IMR-90 (cell line): ENCODE results near the gene SLC38A3. TPM values are rescaled to one million over a fixed set of nuclear protein-coding genes. Genes with fewer than 3 reads are reported as not detected.

Source experiments
- ATAC-seq: fragments of 200-7000 bp; cut with Tn5 transposase; 2 replicates; pipeline ENCODE4 v1.9.1; 2020; ENCODE audit warnings: low read depth, mild to moderate bottlenecking, moderate library complexity
- BruUV-seq: library from RNA; stranded (reverse); fragments of 400-500 nt; replicated peaks from 2 replicates; lab custom pipeline; 2021; lab: Mats Ljungman, UMichigan
- CTCF ChIA-PET: fragments of 300-600 bp; formaldehyde crosslinking; extraction: SDS; loops from one replicate; lab custom pipeline; 2021; ENCODE audit warnings: antibody characterized with exemption; lab: Yijun Ruan, JAX
- POLR2A ChIA-PET: fragments of 300-600 bp; sonication (Branson Sonifier 250); formaldehyde crosslinking; loops from one replicate; lab custom pipeline; 2022; ENCODE audit warnings: antibody characterized with exemption; ENCODE audit not compliant: unreplicated experiment; lab: Charles Lee
- DNase-seq: peaks from one replicate; pipeline ENCODE4 v3.0.0; 2013
- H2AFZ ChIP-seq: replicated peaks from 2 replicates; pipeline ENCODE3; 2013; ENCODE audit warnings: low read length, mild to moderate bottlenecking; ENCODE audit not compliant: poor library complexity
- H2AK5ac ChIP-seq: 2 replicates; pipeline ENCODE4 v1.6.1; 2013; ENCODE audit warnings: low read depth, low read length, inconsistent platforms
- H2AK9ac ChIP-seq: replicated peaks from 2 replicates; pipeline ENCODE3; 2013; ENCODE audit warnings: mild to moderate bottlenecking, low read depth, low read length, moderate library complexity; ENCODE audit not compliant: poor library complexity
- H2BK120ac ChIP-seq: 2 replicates; pipeline ENCODE4 v1.6.1; 2013; ENCODE audit warnings: low read depth, low read length, inconsistent platforms
- H2BK15ac ChIP-seq: 3 replicates; pipeline ENCODE4 v1.6.1; 2013; ENCODE audit warnings: low read depth, low read length, inconsistent platforms
- H2BK20ac ChIP-seq: 2 replicates; pipeline ENCODE4 v1.6.1; 2013; ENCODE audit warnings: low read depth, mild to moderate bottlenecking, inconsistent platforms, low read length, moderate library complexity
- H2BK5ac ChIP-seq: 2 replicates; pipeline ENCODE4 v1.6.1; 2013; ENCODE audit warnings: mild to moderate bottlenecking, low read depth, low read length, inconsistent platforms; ENCODE audit not compliant: poor library complexity, severe bottlenecking
- H3K14ac ChIP-seq: replicated peaks from 2 replicates; pipeline ENCODE4 v1.6.1; 2013; ENCODE audit warnings: low read depth, low read length, inconsistent platforms
- H3K18ac ChIP-seq: 2 replicates; pipeline ENCODE4 v1.6.1; 2013; ENCODE audit warnings: low read depth, low read length, control low read depth
- H3K23ac ChIP-seq: 2 replicates; pipeline ENCODE4 v1.6.1; 2013; ENCODE audit warnings: low read depth, low read length, inconsistent platforms
- H3K27ac ChIP-seq: 2 replicates; pipeline ENCODE4 v1.5.1; 2013; ENCODE audit warnings: mild to moderate bottlenecking, control low read depth, low read length; ENCODE audit not compliant: insufficient read depth
- H3K27me3 ChIP-seq: 2 replicates; pipeline ENCODE4 v1.6.1; 2013; ENCODE audit warnings: low read length; ENCODE audit not compliant: control insufficient read depth, insufficient read depth
- H3K36me3 ChIP-seq: 2 replicates; pipeline ENCODE4 v1.6.1; 2013; ENCODE audit warnings: low read length, mixed read lengths; ENCODE audit not compliant: control insufficient read depth, insufficient read depth
- H3K4ac ChIP-seq: 2 replicates; pipeline ENCODE4 v1.6.1; 2013; ENCODE audit warnings: low read depth, low read length, inconsistent platforms
- H3K4me1 ChIP-seq: 2 replicates; pipeline ENCODE4 v1.6.1; 2013; ENCODE audit warnings: low read length, mixed read lengths; ENCODE audit not compliant: control insufficient read depth, insufficient read depth
- H3K4me2 ChIP-seq: 2 replicates; pipeline ENCODE4 v1.6.1; 2013; ENCODE audit warnings: low read depth, mild to moderate bottlenecking, control low read depth, low read length, moderate library complexity
- H3K4me3 ChIP-seq: 2 replicates; pipeline ENCODE4 v1.5.1; 2013; ENCODE audit warnings: low read depth, mild to moderate bottlenecking, control low read depth, low read length, moderate library complexity; ENCODE audit not compliant: insufficient read depth
- H3K56ac ChIP-seq: 2 replicates; pipeline ENCODE4 v1.6.1; 2013; ENCODE audit warnings: low read length, inconsistent platforms; ENCODE audit not compliant: insufficient read depth; ENCODE audit errors: extremely low read depth
- H3K79me1 ChIP-seq, 2 experiments: 2 replicates each; pipeline ENCODE4 v1.6.1; 2013; ENCODE audit warnings: low read length in 2 of 2, inconsistent platforms in 1 of 2, low read depth in 1 of 2
- H3K9ac ChIP-seq: 2 replicates; pipeline ENCODE4 v1.6.1; 2013; ENCODE audit warnings: low read depth, low read length, control low read depth
- H3K9me1 ChIP-seq: 2 replicates; pipeline ENCODE4 v1.6.1; 2013; ENCODE audit warnings: low read length, inconsistent platforms; ENCODE audit not compliant: insufficient read depth
- H3K9me3 ChIP-seq: 2 replicates; pipeline ENCODE4 v1.6.1; 2013; ENCODE audit warnings: low read length; ENCODE audit not compliant: control insufficient read depth, insufficient read depth
- H4K20me1 ChIP-seq: 2 replicates; pipeline ENCODE4 v1.6.1; 2013; ENCODE audit warnings: low read length, inconsistent platforms; ENCODE audit not compliant: insufficient read depth
- H4K5ac ChIP-seq: 2 replicates; pipeline ENCODE4 v1.6.1; 2013; ENCODE audit warnings: mild to moderate bottlenecking, low read depth, low read length, control low read depth
- H4K8ac ChIP-seq, 2 experiments: 2 replicates each; pipeline ENCODE4 v1.6.1; 2013; ENCODE audit warnings: low read depth in 2 of 2, low read length in 2 of 2, control low read depth in 1 of 2, inconsistent platforms in 1 of 2
- H4K91ac ChIP-seq: 2 replicates; pipeline ENCODE4 v1.6.1; 2013; ENCODE audit warnings: low read depth, low read length, inconsistent platforms; ENCODE audit not compliant: insufficient read depth
- CEBPB ChIP-seq: IDR thresholded peaks from 2 replicates; pipeline ENCODE4 v1.6.1; 2012; ENCODE audit warnings: low read depth, low read length, improper control_type of control experiment
- MAFK ChIP-seq: IDR thresholded peaks from 2 replicates; pipeline ENCODE4 v1.6.1; 2012; ENCODE audit warnings: low read depth, low read length, improper control_type of control experiment
- WGBS, 2 experiments: methylation state at CpG; one replicate each; pipeline versions ENCODE4 v1.1.5 to v1.1.7; 2013; ENCODE audit warnings: missing lambda C conversion rate in 2 of 2; ENCODE audit not compliant: insufficient read length in 1 of 2; ENCODE audit errors: extremely low coverage in 2 of 2; 5-methylcytosine and 5-hydroxymethylcytosine counted together
- dilution Hi-C: fragments of 300-500 bp; cut with HindIII; formaldehyde crosslinking; loops from one replicate; pipeline ENCODE4 v1.14.3; 2018; ENCODE audit warnings: low sequenced_read_pairs; ENCODE audit not compliant: unreplicated experiment
- in situ Hi-C: fragments of 300-500 bp; cut with MboI; formaldehyde crosslinking; loops from 3 replicates; pipeline ENCODE4 v1.14.3; 2019; ENCODE audit warnings: low sequenced_read_pairs, inconsistent platforms, mixed read lengths
- intact Hi-C: fragments of 100-400 bp; cut with micrococcal nuclease; formaldehyde crosslinking; loops from 2 replicates; pipeline ENCODE4 v1.10.0; 2022
- polyA plus RNA-seq, 3 experiments: library from polyadenylated mRNA; depleted of rRNA; stranded (reverse); fragments of >200 nt; gene quantifications; 2 replicates each; pipeline ENCODE4 v1.2.3, GENCODE V29; 2012; ENCODE audit warnings: low replicate concordance in 1 of 3
- total RNA-seq: library from RNA; depleted of rRNA; stranded (reverse); fragments of >200 nt; gene quantifications from 2 replicates; pipeline ENCODE4 v1.2.3, GENCODE V29; 2012

SLC38A3 gene
- total and polyA plus RNA-seq, 2 of the 4 experiments (the other 2 are of a cell fraction) = 0.12 to 0.36 TPM

GRCh38 chr3:50242851-50243542 is 37.9 kb downstream of the SLC38A3 start:
- Histone ChIP-seq H3K27ac (peak overlapping the region; percentile 1; the same call in 1 of the 2 replicates), H3K36me3 (peaks cover 25% of the 10 kb centered on the region), H3K4me1 (peaks cover 56% of the 10 kb centered on the region), H3K9me3 (no peaks in the 10 kb centered on the region), H3K14ac (no peak overlapping the region), H3K23ac (0 out of 2 replicates have a peak overlapping the region, but pooled peaks have one; percentile 8), H3K4ac (no peak overlapping the region), H3K4me3 (no peak overlapping the region), H2BK120ac (no peak overlapping the region), H3K79me1 (peaks cover 4 to 84% of the 10 kb centered on the region in 2 experiments; a peak in 3 of 4 replicates), H3K4me2 (no peak overlapping the region; the same call in 1 of the 2 replicates), H2AFZ (no peak overlapping the region), H2BK5ac (peak overlapping the region; percentile 12), H4K8ac (peak overlapping the region in 1 of 2 experiments; percentile 20; a peak in 1 of 4 replicates), H4K5ac (no peak overlapping the region), H2BK15ac (no peak overlapping the region), H3K9me1 (peaks cover 10% of the 10 kb centered on the region), H2BK20ac (no peak overlapping the region), H3K9ac (no peak overlapping the region), H2AK5ac (no peak overlapping the region), H4K20me1 (peaks cover 85% of the 10 kb centered on the region), H2AK9ac (peak overlapping the region; percentile 60), H3K56ac (no peak overlapping the region), H3K27me3 (no peaks in the 10 kb centered on the region), H4K91ac (no peak overlapping the region), H3K18ac (no peak overlapping the region)
- WGBS, 2 experiments = 80% methylated on average over 1 of the region's 14 CpGs; no CpG with 5 or more reads in 1 of the 2 experiments
- in situ Hi-C loops = no loop called here
- dilution Hi-C loops = no loop called here
- peak; percentile 72 for DNase-seq
- no peak for ATAC-seq
- ChIA-PET CTCF (no interaction called here), POLR2A (interaction anchor here (0.6 kb wide), 1 partner anchor 48 kb away, joined by 3 read pairs; no protein-coding TSS in a partner anchor)
- BruUV-seq = no TSS peak
- intact Hi-C loops = no loop called here
- TF ChIP-seq MAFK (no peak), CEBPB (peak; percentile 65; the same call in 1 of the 2 replicates)
